PC-3 (cell line): ENCODE results near the gene ADARB2.

Experiments used
- EZH2 ChIP-seq: fragments of 300-600 bp; sonication (generic); IDR thresholded peaks from one replicate; pipeline ENCODE4 v1.6.1; 2017; ENCODE audit warnings: antibody characterized with exemption, mild to moderate bottlenecking, low read length; ENCODE audit not compliant: unreplicated experiment
- EZH2phosphoT487 ChIP-seq: fragments of 300-600 bp; sonication (generic); IDR thresholded peaks from 2 replicates; pipeline ENCODE4 v1.6.1; 2018; ENCODE audit warnings: mild to moderate bottlenecking, antibody characterized with exemption, low read length, borderline replicate concordance
- TF ChIP-seq, protein P1 (sequence below): fragments of 300-600 bp; sonication (generic); conservative IDR thresholded peaks from 2 replicates; pipeline ENCODE4 v1.5.1; 2017; ENCODE audit warnings: antibody characterized with exemption, low read depth, mild to moderate bottlenecking, low read length

DNA sequence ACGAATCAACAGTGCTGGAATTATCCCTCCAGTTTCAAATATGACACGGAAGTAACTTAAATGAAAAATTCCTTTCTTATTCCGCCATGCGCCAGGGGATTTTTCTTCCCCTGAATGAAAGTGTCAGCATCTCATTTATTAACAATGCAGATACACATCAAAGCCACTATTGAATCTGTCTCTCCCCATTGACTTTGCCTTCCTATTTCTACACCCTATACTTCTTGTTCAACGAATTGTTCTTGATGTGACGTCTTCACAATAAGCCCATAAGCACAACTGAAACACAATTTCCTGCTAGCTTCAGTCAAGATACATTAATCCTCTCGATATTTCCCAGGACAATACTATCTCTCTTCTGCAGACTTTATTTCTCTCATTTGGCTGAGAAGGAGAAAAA lies 253.5 kb downstream of the ADARB2 start:
- TF ChIP-seq, protein P1, sequence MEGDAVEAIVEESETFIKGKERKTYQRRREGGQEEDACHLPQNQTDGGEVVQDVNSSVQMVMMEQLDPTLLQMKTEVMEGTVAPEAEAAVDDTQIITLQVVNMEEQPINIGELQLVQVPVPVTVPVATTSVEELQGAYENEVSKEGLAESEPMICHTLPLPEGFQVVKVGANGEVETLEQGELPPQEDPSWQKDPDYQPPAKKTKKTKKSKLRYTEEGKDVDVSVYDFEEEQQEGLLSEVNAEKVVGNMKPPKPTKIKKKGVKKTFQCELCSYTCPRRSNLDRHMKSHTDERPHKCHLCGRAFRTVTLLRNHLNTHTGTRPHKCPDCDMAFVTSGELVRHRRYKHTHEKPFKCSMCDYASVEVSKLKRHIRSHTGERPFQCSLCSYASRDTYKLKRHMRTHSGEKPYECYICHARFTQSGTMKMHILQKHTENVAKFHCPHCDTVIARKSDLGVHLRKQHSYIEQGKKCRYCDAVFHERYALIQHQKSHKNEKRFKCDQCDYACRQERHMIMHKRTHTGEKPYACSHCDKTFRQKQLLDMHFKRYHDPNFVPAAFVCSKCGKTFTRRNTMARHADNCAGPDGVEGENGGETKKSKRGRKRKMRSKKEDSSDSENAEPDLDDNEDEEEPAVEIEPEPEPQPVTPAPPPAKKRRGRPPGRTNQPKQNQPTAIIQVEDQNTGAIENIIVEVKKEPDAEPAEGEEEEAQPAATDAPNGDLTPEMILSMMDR, result no peak
- no peak for TF ChIP-seq EZH2
- TF ChIP-seq EZH2phosphoT487, result no peak
